Breast epithelium (tissue), 4 donors: ENCODE data around the gene AKT1S1. TPM values are rescaled to one million over a fixed set of nuclear protein-coding genes. Genes with fewer than 3 reads are reported as not detected.

Source experiments
- DNase-seq, 2 donors: peaks; one replicate each; pipeline ENCODE4 v3.0.0-alpha.2; 2019; ENCODE audit warnings: low spot score in 2 of 2
- H3K27ac ChIP-seq, 2 donors: fragments of 200-600 bp; sonication (generic) in 1 of 2; one replicate each; pipeline ENCODE4 v1.5.1; 2016 to 2019; ENCODE audit warnings: mild to moderate bottlenecking in 1 of 2
- H3K27me3 ChIP-seq, 2 donors: fragments of 200-600 bp; sonication (generic) in 1 of 2; one replicate each; pipeline versions ENCODE4 v1.5.1 to v1.6.0; 2017 to 2019; ENCODE audit warnings: control low read depth in 1 of 2, mild to moderate bottlenecking in 1 of 2
- H3K36me3 ChIP-seq: fragments of 200-600 bp; one replicate; pipeline ENCODE4 v1.5.1; 2019
- H3K4me1 ChIP-seq, 2 donors: fragments of 200-600 bp; sonication (generic); one replicate each; pipeline ENCODE4 v1.5.1; 2016 to 2019; ENCODE audit warnings: control low read depth in 1 of 2
- H3K4me3 ChIP-seq, 3 donors: fragments of 200-600 bp; sonication (generic); 1 replicate in 2 of 3; 2 replicates in 1 of 3; pipeline ENCODE4 v1.5.1; 2016 to 2019; ENCODE audit warnings: mild to moderate bottlenecking in 3 of 3, moderate library complexity in 2 of 3
- H3K9me3 ChIP-seq, 2 donors: fragments of 200-600 bp; sonication (generic) in 1 of 2; one replicate each; pipeline ENCODE4 v1.5.1; 2016 to 2019; ENCODE audit warnings: control low read depth in 1 of 2
- POLR2A ChIP-seq: fragments of 450-650 bp; IDR thresholded peaks from one replicate; pipeline ENCODE4 v1.6.1; 2016; ENCODE audit warnings: antibody characterized with exemption, mild to moderate bottlenecking, moderate library complexity
- POLR2AphosphoS5 ChIP-seq, 3 donors: sonication (generic); formaldehyde crosslinking; IDR thresholded peaks; one replicate each; pipeline ENCODE4 v1.6.1; 2017; ENCODE audit warnings: antibody characterized with exemption in 3 of 3
- intact Hi-C: fragments of 100-400 bp; cut with DNase I; formaldehyde crosslinking; loops from one replicate; pipeline ENCODE4 v1.15.1; 2023; ENCODE audit warnings: low total_unique reads
- total RNA-seq, 3 donors: library from RNA; depleted of rRNA; stranded (reverse); fragments of >200 nt; gene quantifications; one replicate each; pipeline ENCODE4 v1.1.0, GENCODE V29; 2016
- TF ChIP-seq, protein P1 (sequence below), 3 donors: fragments of 450-650 bp; IDR thresholded peaks; one replicate each; pipeline ENCODE4 v1.5.1; 2016 to 2017; ENCODE audit warnings: antibody characterized with exemption in 3 of 3, mild to moderate bottlenecking in 3 of 3, moderate library complexity in 3 of 3

Gene AKT1S1
- total RNA-seq, 3 donors from 2014 or later, result 11.9 to 13.8 (median 12.5) TPM

DNA sequence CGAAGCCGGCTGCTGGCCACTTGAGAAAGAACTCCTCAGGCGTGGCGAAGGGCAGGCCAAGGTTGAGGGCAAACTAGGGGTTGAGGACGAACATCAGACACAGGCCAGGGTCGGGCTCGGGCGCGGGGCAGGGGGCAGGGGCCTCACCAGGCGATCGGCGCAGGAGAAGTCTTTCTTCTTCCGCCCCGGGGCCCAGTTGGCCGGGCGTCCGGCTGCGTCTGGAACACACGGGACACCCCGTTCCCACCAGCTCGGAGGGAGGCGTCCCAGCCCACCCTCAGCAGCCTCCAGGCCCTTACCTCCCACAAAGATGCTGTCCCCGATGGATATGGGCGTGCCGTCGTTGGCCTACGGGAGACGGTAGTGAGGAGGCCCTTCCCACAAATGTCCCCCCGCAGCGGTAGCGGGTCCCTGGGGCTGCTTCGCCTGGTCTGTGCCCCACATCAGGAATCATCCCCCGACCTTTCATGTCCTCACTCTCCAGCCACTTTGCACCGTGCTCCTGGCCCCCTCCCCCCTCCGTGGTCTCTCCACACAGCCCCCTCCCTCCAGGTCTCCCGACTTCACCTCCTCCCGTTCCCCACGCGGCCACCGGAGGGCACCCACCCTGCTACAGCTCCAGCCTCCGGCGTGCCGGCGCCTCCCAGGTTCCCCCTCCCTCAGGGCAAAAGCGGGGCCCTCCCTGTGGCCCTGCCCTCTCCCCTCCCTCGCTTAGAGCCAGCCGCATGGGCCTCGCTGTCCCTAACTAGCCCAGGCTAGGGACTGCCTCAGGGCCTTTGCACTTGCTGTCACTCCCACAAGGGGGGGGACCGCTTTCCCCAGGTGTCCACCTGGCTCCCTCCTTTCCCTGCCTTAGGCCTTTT lies 14.5 kb downstream of the AKT1S1 start:
- Histone ChIP-seq H3K27me3 (no peaks in the 10 kb centered on the region), H3K9me3 (no peaks in the 10 kb centered on the region), H3K27ac (no peak overlapping the region), H3K36me3 (peaks cover 3% of the 10 kb centered on the region), H3K4me1 (peaks cover 0 to 9% of the 10 kb centered on the region in 2 donors), H3K4me3 (no peak overlapping the region)
- intact Hi-C loops, result no loop called here
- no peak for DNase-seq
- no peak for TF ChIP-seq POLR2AphosphoS5 (IDR thresholded peaks at IDR 0.05)
- TF ChIP-seq, protein P1, sequence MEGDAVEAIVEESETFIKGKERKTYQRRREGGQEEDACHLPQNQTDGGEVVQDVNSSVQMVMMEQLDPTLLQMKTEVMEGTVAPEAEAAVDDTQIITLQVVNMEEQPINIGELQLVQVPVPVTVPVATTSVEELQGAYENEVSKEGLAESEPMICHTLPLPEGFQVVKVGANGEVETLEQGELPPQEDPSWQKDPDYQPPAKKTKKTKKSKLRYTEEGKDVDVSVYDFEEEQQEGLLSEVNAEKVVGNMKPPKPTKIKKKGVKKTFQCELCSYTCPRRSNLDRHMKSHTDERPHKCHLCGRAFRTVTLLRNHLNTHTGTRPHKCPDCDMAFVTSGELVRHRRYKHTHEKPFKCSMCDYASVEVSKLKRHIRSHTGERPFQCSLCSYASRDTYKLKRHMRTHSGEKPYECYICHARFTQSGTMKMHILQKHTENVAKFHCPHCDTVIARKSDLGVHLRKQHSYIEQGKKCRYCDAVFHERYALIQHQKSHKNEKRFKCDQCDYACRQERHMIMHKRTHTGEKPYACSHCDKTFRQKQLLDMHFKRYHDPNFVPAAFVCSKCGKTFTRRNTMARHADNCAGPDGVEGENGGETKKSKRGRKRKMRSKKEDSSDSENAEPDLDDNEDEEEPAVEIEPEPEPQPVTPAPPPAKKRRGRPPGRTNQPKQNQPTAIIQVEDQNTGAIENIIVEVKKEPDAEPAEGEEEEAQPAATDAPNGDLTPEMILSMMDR (IDR thresholded peaks at IDR 0.05), result no peak
- TF ChIP-seq POLR2A, result no peak

DNA sequence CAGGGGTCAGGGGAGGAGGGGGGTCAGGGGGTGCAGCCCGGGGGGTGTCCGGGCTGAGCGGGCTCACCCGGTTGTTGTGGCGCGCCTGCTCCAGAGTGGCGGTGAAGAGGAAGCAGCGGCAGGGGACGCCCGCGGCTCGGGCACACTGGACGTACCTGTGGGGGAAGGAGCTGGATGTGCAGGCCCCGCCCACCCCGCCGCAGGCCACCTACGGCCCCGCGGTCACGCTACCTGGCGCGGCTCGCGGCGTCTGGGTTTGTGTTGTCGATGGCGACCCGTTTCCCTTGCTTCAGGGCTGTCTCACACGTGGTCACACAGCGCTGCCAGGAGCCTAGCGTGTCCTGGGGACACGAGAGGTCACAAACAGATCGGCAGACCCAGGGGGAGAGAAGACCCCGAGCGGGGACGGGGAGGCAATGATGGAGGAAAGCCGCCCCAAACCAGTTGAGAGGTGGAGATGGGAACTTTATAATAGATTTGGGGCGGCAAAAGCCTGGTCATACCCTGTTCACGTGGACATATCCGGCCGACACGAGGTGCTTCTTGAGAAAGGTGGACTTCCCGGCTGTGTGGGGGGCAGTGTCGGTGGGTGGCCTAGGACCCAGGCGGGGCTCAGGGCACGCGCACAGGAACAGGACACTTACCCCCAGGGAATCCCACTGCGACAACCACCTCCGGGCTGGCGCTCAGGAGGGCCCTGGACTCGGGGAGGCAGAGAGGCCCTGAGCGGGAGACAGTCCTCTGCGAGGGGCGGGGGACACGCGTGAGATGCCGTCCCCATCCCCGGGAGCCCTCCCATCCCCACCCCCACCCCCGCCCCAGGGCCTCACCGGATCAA lies 15.4 kb downstream of the AKT1S1 start:
- no peaks in the 10 kb centered on the region for H3K27me3 ChIP-seq
- no peak for TF ChIP-seq POLR2AphosphoS5 (IDR thresholded peaks at IDR 0.05)
- TF ChIP-seq, protein P1 (IDR thresholded peaks at IDR 0.05), result no peak
- TF ChIP-seq POLR2A, result no peak
- H3K9me3 ChIP-seq, result no peaks in the 10 kb centered on the region
- peak overlapping the region; percentile 62 to 72 for H3K27ac ChIP-seq
- peaks cover 0 to 8% of the 10 kb centered on the region in 2 donors for H3K4me1 ChIP-seq
- peak overlapping the region in 1 of 3 donors; percentile 3 for H3K4me3 ChIP-seq
- H3K36me3 ChIP-seq, result peaks cover 3% of the 10 kb centered on the region
- intact Hi-C loops, result no loop called here
- no peak for DNase-seq

DNA sequence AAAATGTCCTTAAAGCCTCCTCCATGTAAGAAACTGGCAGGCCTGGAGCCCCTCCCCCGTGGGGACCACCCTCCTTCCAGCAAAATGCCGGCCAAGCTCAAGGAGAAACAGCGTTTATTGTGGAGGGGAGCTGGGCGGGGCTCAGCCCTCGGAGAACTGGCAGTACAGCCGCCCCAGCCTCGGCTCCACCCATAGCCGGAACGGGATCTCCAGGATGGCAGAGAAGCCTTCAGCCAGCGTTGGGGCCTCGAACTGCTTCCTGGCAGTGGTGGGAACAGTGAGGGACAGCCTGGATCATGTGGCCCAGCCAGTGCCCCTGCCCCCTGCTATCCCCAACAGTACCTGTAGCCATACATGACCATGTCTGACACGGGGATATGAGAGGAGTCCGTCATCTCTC lies 16.0 kb downstream of the AKT1S1 start:
- DNase-seq, result no peak
- peak overlapping the region; percentile 62 to 72 for H3K27ac ChIP-seq
- peaks cover 3% of the 10 kb centered on the region for H3K36me3 ChIP-seq
- no peaks in the 10 kb centered on the region for H3K27me3 ChIP-seq
- H3K9me3 ChIP-seq, result no peaks in the 10 kb centered on the region
- intact Hi-C loops, result no loop called here
- TF ChIP-seq POLR2AphosphoS5 (IDR thresholded peaks at IDR 0.05), result no peak
- peak overlapping the region in 1 of 3 donors; percentile 3 for H3K4me3 ChIP-seq
- H3K4me1 ChIP-seq, result peaks cover 0 to 2% of the 10 kb centered on the region in 2 donors

DNA sequence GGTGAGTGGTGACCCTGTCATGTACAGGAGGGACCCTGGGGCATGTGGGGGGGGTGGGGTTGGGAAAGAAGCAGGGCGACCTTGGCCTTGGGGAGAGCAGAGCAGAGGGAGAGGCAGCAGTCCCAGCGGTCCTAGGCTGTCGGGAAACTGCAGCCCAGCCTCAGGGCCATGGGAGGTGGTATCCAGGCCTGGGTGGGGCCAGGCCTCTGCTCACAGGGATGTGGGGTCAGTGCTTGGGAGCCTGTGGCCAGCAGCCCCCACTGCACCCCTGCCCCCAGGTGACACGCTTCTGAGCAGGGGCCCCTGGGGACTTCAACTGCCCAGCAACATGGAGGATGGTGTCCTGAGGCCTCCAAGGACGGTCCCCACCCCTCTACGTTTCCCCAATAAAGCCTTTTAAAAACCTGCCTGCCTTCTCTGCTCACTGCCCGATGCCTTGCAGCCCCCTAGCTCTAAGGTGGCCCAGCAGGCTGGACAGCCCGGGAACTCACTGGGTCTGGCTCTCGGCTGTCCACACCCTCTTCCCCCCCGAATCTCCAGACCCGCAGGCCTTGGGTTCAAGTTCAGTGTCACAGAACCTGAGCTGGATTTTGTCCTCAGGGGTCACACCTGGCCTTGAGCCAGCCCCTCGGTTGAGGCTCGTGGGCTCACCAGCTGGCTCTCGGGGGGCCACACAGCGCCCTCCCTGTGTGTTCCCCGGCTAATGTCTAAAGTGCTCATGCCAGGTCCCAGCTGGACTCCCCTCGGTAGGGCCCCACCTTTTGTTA lies 16.6 kb downstream of the AKT1S1 start:
- no peak for DNase-seq
- H3K9me3 ChIP-seq, result no peaks in the 10 kb centered on the region
- intact Hi-C loops, result loop anchor here (1.0 kb wide), 1 partner anchor 30 kb away; no protein-coding TSS in a partner anchor
- H3K36me3 ChIP-seq, result peaks cover 3% of the 10 kb centered on the region
- peak overlapping the region; percentile 62 to 72 for H3K27ac ChIP-seq
- H3K4me3 ChIP-seq, result no peak overlapping the region
- no peak for TF ChIP-seq POLR2AphosphoS5 (IDR thresholded peaks at IDR 0.05)
- TF ChIP-seq, protein P1 (IDR thresholded peaks at IDR 0.05), result no peak
- TF ChIP-seq POLR2A, result no peak
- no peaks in the 10 kb centered on the region for H3K27me3 ChIP-seq
- H3K4me1 ChIP-seq, result no peaks in the 10 kb centered on the region

DNA sequence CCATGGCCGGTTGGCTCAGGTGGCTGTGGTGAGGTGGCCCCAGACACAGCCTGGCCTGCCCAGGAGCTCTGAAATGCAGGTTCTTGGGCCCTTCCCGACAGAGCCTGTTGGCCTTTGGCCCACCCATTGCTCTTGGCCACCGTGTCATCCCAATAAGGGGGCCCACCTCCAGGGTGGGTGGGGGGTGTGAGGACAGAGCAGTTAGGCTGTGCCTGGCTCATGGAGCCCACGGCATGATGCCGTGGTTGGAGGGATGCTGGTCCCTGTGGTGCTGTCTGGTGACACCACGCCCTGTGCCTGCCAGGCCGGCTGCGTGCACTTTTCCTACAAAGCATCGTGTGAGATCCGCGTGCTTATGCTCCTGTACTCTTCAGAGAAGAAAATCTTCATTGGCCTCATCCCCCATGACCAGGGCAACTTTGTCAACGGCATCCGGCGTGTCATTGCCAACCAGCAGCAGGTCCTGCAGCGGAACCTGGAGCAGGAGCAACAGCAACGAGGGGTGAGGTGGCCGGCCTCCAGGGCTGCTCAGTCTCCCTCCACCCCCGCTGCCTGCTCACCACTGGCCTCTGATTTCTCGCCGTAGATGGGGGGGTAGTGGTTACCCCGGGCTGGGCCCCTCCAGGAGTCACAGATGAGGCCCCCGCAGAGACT lies 17.3 kb downstream of the AKT1S1 start:
- no peak for DNase-seq
- intact Hi-C loops, result loop anchor here (1.0 kb wide), 1 partner anchor 30 kb away; no protein-coding TSS in a partner anchor
- Histone ChIP-seq H3K9me3 (no peaks in the 10 kb centered on the region), H3K27me3 (no peaks in the 10 kb centered on the region), H3K4me1 (no peaks in the 10 kb centered on the region), H3K36me3 (peaks cover 3% of the 10 kb centered on the region), H3K27ac (no peak overlapping the region), H3K4me3 (no peak overlapping the region)
- TF ChIP-seq, protein P1 (IDR thresholded peaks at IDR 0.05), result no peak
- no peak for TF ChIP-seq POLR2A
